ENCODE results near the gene LIG4. TPM values are rescaled to one million over a fixed set of nuclear protein-coding genes. Genes with fewer than 3 reads are reported as not detected.
A peak's percentile ranks its signal among the peaks of the same experiment; 100 is the strongest.

Gene LIG4
- total RNA-seq, 1 experiment from 2014 or later = 9.6 TPM

DNA sequence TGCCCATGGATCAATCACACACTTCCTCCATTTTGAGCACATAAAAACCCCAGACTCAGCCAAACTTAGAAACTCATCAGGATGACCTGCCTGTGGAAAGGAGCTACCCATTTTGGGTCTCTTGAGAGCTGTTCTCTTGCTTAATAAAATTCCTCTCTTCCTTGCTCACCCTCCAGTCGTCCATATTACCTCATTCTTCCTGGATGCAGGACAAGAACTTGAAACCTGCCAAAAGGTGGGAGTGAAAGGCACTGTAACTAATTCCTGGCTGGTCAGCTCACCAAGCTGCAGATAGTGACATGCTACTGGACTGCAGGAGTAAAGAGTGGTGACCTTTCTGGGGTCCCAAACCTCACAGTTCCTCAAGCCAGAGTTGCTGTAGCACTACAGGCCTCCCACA lies 20.2 kb downstream of the LIG4 start:
- H3K27me3 Mint-ChIP-seq (ENCODE audit: insufficient read depth, unreplicated experiment) = no peaks in the 10 kb centered on the region
- no peak overlapping the region for H3K27ac Mint-ChIP-seq (ENCODE audit: unreplicated experiment)
- H3K4me1 Mint-ChIP-seq (ENCODE audit: low read depth, unreplicated experiment) = peaks cover 13% of the 10 kb centered on the region
- no peak overlapping the region for H3K4me3 Mint-ChIP-seq (ENCODE audit: unreplicated experiment)
- no peaks in the 10 kb centered on the region for H3K36me3 Mint-ChIP-seq (ENCODE audit: insufficient read depth, unreplicated experiment)
- DNase-seq = no peak
- BruUV-seq (replicated peaks) = no TSS peak
- H3K9me3 Mint-ChIP-seq (ENCODE audit: unreplicated experiment) = peaks cover 41% of the 10 kb centered on the region
- ChIA-PET CTCF (no interaction called here), POLR2A (no interaction called here)
- peaks cover 1% of the 10 kb centered on the region for H3K36me3 ChIP-seq (ENCODE audit: control insufficient read depth, insufficient read depth, low read length)
- H3K27me3 ChIP-seq (replicated peaks; ENCODE audit: control insufficient read depth, insufficient read depth, low read length) = no peaks in the 10 kb centered on the region
- no peak overlapping the region for H3K4me3 ChIP-seq (ENCODE audit: low read depth, low read length)
- H3K9me3 ChIP-seq = no peaks in the 10 kb centered on the region; the same call in 1 of the 2 replicates
- H3K4me1 ChIP-seq = 0 out of 2 replicates have a peak, but pooled peaks cover 8% of the 10 kb centered on the region
- TF ChIP-seq, protein P1, sequence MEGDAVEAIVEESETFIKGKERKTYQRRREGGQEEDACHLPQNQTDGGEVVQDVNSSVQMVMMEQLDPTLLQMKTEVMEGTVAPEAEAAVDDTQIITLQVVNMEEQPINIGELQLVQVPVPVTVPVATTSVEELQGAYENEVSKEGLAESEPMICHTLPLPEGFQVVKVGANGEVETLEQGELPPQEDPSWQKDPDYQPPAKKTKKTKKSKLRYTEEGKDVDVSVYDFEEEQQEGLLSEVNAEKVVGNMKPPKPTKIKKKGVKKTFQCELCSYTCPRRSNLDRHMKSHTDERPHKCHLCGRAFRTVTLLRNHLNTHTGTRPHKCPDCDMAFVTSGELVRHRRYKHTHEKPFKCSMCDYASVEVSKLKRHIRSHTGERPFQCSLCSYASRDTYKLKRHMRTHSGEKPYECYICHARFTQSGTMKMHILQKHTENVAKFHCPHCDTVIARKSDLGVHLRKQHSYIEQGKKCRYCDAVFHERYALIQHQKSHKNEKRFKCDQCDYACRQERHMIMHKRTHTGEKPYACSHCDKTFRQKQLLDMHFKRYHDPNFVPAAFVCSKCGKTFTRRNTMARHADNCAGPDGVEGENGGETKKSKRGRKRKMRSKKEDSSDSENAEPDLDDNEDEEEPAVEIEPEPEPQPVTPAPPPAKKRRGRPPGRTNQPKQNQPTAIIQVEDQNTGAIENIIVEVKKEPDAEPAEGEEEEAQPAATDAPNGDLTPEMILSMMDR (IDR thresholded peaks at IDR 0.05; ENCODE audit: insufficient read depth in 1 of 2, low read depth in 1 of 2, low read length in 1 of 2, severe bottlenecking in 1 of 2, unreplicated experiment in 1 of 2) = no peak
- intact Hi-C loops (cut with micrococcal nuclease; ENCODE audit: unreplicated experiment) = no loop called here

DNA sequence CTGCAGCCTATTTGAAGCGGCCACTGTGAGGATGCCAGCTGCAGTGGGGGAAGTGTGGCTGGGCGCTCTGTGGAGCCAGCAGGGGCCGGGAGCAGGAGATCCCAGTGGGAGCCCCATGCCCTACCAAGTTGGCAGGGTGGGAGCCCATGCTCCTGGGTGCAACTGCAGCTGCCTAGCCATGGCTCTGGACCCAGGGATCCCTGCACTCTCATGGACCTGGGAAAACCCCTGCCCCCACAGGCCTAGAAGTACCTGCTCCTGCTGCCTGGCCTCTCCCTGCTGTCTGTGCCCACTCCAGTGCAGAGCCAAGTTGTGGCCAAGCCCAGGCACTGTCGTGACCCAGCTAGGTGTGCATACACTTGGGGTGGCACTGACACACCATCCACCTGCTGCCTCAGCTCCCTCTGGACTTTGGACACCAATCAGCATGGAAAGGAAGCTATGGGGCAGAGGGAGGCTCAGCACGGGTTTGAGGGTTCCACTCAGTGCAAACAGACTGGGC lies 20.9 kb downstream of the LIG4 start:
- Histone ChIP-seq H3K9me3 (no peaks in the 10 kb centered on the region; the same call in 1 of the 2 replicates), H3K36me3 (ENCODE audit: control insufficient read depth, insufficient read depth, low read length) (peaks cover 1% of the 10 kb centered on the region), H3K27me3 (replicated peaks; ENCODE audit: control insufficient read depth, insufficient read depth, low read length) (no peaks in the 10 kb centered on the region), H3K4me1 (0 out of 2 replicates have a peak, but pooled peaks cover 8% of the 10 kb centered on the region), H3K4me3 (ENCODE audit: low read depth, low read length) (no peak overlapping the region)
- DNase-seq = no peak
- Mint-ChIP-seq H3K4me3 (ENCODE audit: unreplicated experiment) (no peak overlapping the region), H3K4me1 (ENCODE audit: low read depth, unreplicated experiment) (peaks cover 13% of the 10 kb centered on the region), H3K9me3 (ENCODE audit: unreplicated experiment) (peaks cover 42% of the 10 kb centered on the region), H3K36me3 (ENCODE audit: insufficient read depth, unreplicated experiment) (no peaks in the 10 kb centered on the region), H3K27me3 (ENCODE audit: insufficient read depth, unreplicated experiment) (no peaks in the 10 kb centered on the region), H3K27ac (ENCODE audit: unreplicated experiment) (no peak overlapping the region)
- ChIA-PET CTCF (no interaction called here), POLR2A (no interaction called here)
- intact Hi-C loops (cut with micrococcal nuclease; ENCODE audit: unreplicated experiment) = no loop called here
- TF ChIP-seq, protein P1 (IDR thresholded peaks at IDR 0.05; ENCODE audit: insufficient read depth in 1 of 2, low read depth in 1 of 2, low read length in 1 of 2, severe bottlenecking in 1 of 2, unreplicated experiment in 1 of 2) = no peak
- BruUV-seq (replicated peaks) = no TSS peak

DNA sequence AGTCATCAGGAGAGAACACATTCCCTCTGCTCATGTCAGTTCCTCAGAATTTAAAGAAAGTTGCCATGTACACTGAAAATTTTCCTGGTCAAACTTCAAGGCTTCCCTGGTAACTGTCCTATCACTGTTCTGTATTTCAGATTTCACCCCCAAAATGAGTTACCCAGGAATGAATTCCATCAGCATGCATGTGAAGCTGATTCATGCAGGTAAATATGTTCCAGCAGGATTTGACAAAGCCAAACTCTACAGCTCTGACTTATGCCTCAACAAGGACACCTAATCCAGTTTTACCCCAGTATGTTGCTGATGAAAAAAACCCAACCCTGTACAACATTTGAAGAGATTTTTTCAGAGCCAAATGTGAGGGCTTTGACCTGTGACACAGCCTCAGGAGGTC lies 21.5 kb downstream of the LIG4 start:
- no peak overlapping the region for H3K27ac Mint-ChIP-seq (ENCODE audit: unreplicated experiment)
- peak overlapping the region; percentile 16 for H3K4me3 Mint-ChIP-seq (ENCODE audit: unreplicated experiment)
- H3K4me1 Mint-ChIP-seq (ENCODE audit: low read depth, unreplicated experiment) = peaks cover 13% of the 10 kb centered on the region
- H3K36me3 Mint-ChIP-seq (ENCODE audit: insufficient read depth, unreplicated experiment) = no peaks in the 10 kb centered on the region
- Histone ChIP-seq H3K4me1 (0 out of 2 replicates have a peak, but pooled peaks cover 8% of the 10 kb centered on the region), H3K36me3 (ENCODE audit: control insufficient read depth, insufficient read depth, low read length) (peaks cover 1% of the 10 kb centered on the region), H3K9me3 (no peaks in the 10 kb centered on the region; the same call in 1 of the 2 replicates), H3K27me3 (replicated peaks; ENCODE audit: control insufficient read depth, insufficient read depth, low read length) (no peaks in the 10 kb centered on the region), H3K4me3 (ENCODE audit: low read depth, low read length) (no peak overlapping the region)
- intact Hi-C loops (cut with micrococcal nuclease; ENCODE audit: unreplicated experiment) = no loop called here
- POLR2A ChIA-PET = no interaction called here
- no peak for DNase-seq
- CTCF ChIA-PET = no interaction called here
- peaks cover 42% of the 10 kb centered on the region for H3K9me3 Mint-ChIP-seq (ENCODE audit: unreplicated experiment)
- no TSS peak for BruUV-seq (replicated peaks)
- no peaks in the 10 kb centered on the region for H3K27me3 Mint-ChIP-seq (ENCODE audit: insufficient read depth, unreplicated experiment)
- TF ChIP-seq, protein P1 (IDR thresholded peaks at IDR 0.05; ENCODE audit: insufficient read depth in 1 of 2, low read depth in 1 of 2, low read length in 1 of 2, severe bottlenecking in 1 of 2, unreplicated experiment in 1 of 2) = no peak

Measured in Caco-2 (cell line).